ENCODE data around the gene TMEFF2.

Gene TMEFF2

GRCh38 chr2:192059266-192059665 is 135.5 kb downstream of the TMEFF2 start:
- DNase-seq = no peak

GRCh38 chr2:192053921-192054320 is 140.8 kb downstream of the TMEFF2 start:
- no peak for DNase-seq

- no peak for DNase-seq
These were observed 143.2 kb downstream of the TMEFF2 start for GRCh38 chr2:192051533-192051932.

- no peak for DNase-seq
These were observed 145.4 kb downstream of the TMEFF2 start for GRCh38 chr2:192049362-192049761.

- DNase-seq = no peak
These were observed 147.2 kb downstream of the TMEFF2 start for GRCh38 chr2:192047315-192048107.

- no peak for DNase-seq
These were observed 150.2 kb downstream of the TMEFF2 start for GRCh38 chr2:192044496-192044895.

- no peak for DNase-seq
These were observed 151.4 kb downstream of the TMEFF2 start for GRCh38 chr2:192043216-192043870.

- no peak for DNase-seq
These were observed 152.6 kb downstream of the TMEFF2 start for GRCh38 chr2:192042126-192042525.

GRCh38 chr2:192038110-192038509 is 156.6 kb downstream of the TMEFF2 start:
- no peak for DNase-seq

- no peak for DNase-seq
These were observed 158.8 kb downstream of the TMEFF2 start for GRCh38 chr2:192035731-192036442.

- DNase-seq = no peak
These were observed 163.9 kb downstream of the TMEFF2 start for GRCh38 chr2:192030856-192031255.

GRCh38 chr2:192030289-192030688 is 164.4 kb downstream of the TMEFF2 start:
- no peak for DNase-seq

GRCh38 chr2:192029089-192029488 is 165.6 kb downstream of the TMEFF2 start:
- no peak for DNase-seq

- no peak for DNase-seq
These were observed 168.0 kb downstream of the TMEFF2 start for GRCh38 chr2:192026825-192027120.

GRCh38 chr2:192026059-192026824 is 168.5 kb downstream of the TMEFF2 start:
- DNase-seq = no peak

- no peak for DNase-seq
These were observed 169.1 kb downstream of the TMEFF2 start for GRCh38 chr2:192025637-192026036.

- no peak for DNase-seq
These were observed 171.7 kb downstream of the TMEFF2 start for GRCh38 chr2:192023006-192023405.

GRCh38 chr2:192017844-192018243 is 176.9 kb downstream of the TMEFF2 start:
- no peak for DNase-seq

- DNase-seq = no peak
These were observed 178.5 kb downstream of the TMEFF2 start for GRCh38 chr2:192016265-192016664.

GRCh38 chr2:192013211-192013610 is 181.5 kb downstream of the TMEFF2 start:
- DNase-seq = no peak

GRCh38 chr2:192011196-192011595 is 183.5 kb downstream of the TMEFF2 start:
- no peak for DNase-seq

- DNase-seq = no peak
These were observed 184.7 kb downstream of the TMEFF2 start for GRCh38 chr2:192010073-192010472.

- no peak for DNase-seq
These were observed 187.0 kb downstream of the TMEFF2 start for GRCh38 chr2:192007581-192008228.
